Kidney epithelial cell (primary cell): ENCODE data around the gene IRF2. TPM values are rescaled to one million over a fixed set of nuclear protein-coding genes. Genes with fewer than 3 reads are reported as not detected.
"Not testable (repeated sequence)": the region's sequence is repeated elsewhere in the genome, so short reads cannot be mapped to it uniquely, and the experiment has no call there.

Experiments
- DNase-seq: peaks from one replicate; pipeline ENCODE4 v3.0.0-alpha.2; 2010; ENCODE audit warnings: low read depth
- H3K27me3 ChIP-seq: 2 replicates; pipeline ENCODE4 v1.6.0; 2011; ENCODE audit warnings: low read length; ENCODE audit not compliant: control insufficient read depth, insufficient read depth
- H3K36me3 ChIP-seq: 2 replicates; pipeline ENCODE4 v1.5.1; 2011; ENCODE audit warnings: low read length; ENCODE audit not compliant: control insufficient read depth, insufficient read depth
- H3K4me3 ChIP-seq: 2 replicates; pipeline ENCODE4 v1.5.1; 2011; ENCODE audit warnings: low read depth, mild to moderate bottlenecking, control low read depth, low read length
- CTCF ChIP-seq: IDR thresholded peaks from 2 replicates; pipeline ENCODE4 v1.5.1; 2011; ENCODE audit warnings: mild to moderate bottlenecking, moderate library complexity, low read length, control low read depth, inconsistent platforms; ENCODE audit not compliant: insufficient read depth, poor library complexity, severe bottlenecking
- total RNA-seq: library from RNA; depleted of rRNA; stranded (reverse); fragments of >200 nt; gene quantifications from 2 replicates; pipeline ENCODE4 v1.2.3, GENCODE V29; 2015

The IRF2 gene
- total RNA-seq, 1 donor from 2014 or later = 30.4 TPM

- Histone ChIP-seq H3K36me3 (no peaks in the 10 kb centered on the region), H3K4me3 (no peak overlapping the region), H3K27me3 (no peaks in the 10 kb centered on the region)
- no peak for DNase-seq
- TF ChIP-seq CTCF = no peak
Measured at GRCh38 chr4:184376126-184376838, 98.1 kb downstream of the IRF2 start.

- H3K27me3 ChIP-seq, H3K4me3 ChIP-seq, DNase-seq, H3K36me3 ChIP-seq: not testable (repeated sequence)
Measured at GRCh38 chr4:184375623-184376022, 98.7 kb downstream of the IRF2 start.

- TF ChIP-seq CTCF = no peak
- Histone ChIP-seq H3K36me3 (no peaks in the 10 kb centered on the region), H3K27me3 (no peaks in the 10 kb centered on the region), H3K4me3 (no peak overlapping the region)
- DNase-seq = no peak
Measured at GRCh38 chr4:184375027-184375426, 99.3 kb downstream of the IRF2 start.

GRCh38 chr4:184373886-184374405, 100.4 kb downstream of the IRF2 start:
- H3K4me3 ChIP-seq = no peak overlapping the region
- H3K36me3 ChIP-seq = no peaks in the 10 kb centered on the region
- no peak for DNase-seq
- TF ChIP-seq CTCF = no peak
- H3K27me3 ChIP-seq = no peaks in the 10 kb centered on the region

- DNase-seq = no peak
- Histone ChIP-seq H3K27me3 (no peaks in the 10 kb centered on the region), H3K4me3 (no peak overlapping the region), H3K36me3 (no peaks in the 10 kb centered on the region)
- TF ChIP-seq CTCF = no peak
Measured at GRCh38 chr4:184371390-184371787, 103.0 kb downstream of the IRF2 start.

GRCh38 chr4:184370711-184371389, 103.5 kb downstream of the IRF2 start:
- Histone ChIP-seq H3K4me3 (no peak overlapping the region), H3K36me3 (no peaks in the 10 kb centered on the region), H3K27me3 (no peaks in the 10 kb centered on the region)
- TF ChIP-seq CTCF = no peak
- no peak for DNase-seq
